HG03025 (cell line): Measurements from ENCODE around the gene CALN1.
"Not testable (repeated sequence)": the region's sequence is repeated elsewhere in the genome, so short reads cannot be mapped to it uniquely, and the experiment has no call there.

Source experiments
- ATAC-seq: cut with Tn5 transposase; IDR thresholded peaks from one replicate; pipeline ENCODE4 v1.9.1; 2021; ENCODE audit warnings: mild to moderate bottlenecking, moderate library complexity; ENCODE audit not compliant: unreplicated experiment, low FRiP score

The CALN1 gene

DNA sequence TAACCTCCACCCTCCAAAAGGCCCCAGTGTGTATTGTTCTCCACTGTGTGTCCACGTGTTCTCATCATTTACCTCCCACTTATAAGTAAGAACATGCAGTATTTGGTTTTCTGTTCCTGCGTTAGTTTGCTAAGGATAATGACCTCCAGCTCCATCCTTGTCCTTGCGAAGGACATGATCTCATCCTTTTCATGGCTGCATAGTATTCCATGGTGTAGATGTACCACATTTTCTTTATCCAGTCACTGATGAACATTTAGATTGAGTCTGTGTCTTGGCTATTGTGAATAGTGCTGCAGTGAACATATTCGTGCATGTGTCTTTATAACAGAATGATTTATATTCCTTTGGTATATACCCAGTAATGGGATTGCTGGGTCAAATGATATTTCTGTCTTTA is 497.9 kb downstream of the CALN1 start:
- not testable (repeated sequence) for ATAC-seq

DNA sequence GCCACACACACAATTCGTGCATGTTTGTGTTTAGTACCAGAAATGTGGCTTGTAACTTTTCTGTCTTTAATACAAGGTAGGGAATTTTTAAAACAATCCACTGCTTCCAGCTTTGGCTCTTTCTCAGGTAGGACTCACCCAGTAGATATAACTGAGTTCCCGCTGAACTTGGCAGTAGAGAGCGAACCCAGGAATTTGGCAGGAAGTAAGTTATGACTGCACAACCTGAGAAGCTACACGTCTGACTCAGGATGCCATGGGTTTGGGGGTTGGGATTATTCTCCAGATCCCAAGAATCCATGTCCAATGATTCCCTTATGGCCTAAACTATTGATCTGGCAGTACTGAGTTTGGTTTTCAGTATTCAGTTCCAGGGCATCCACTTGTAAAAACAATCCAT is 499.7 kb downstream of the CALN1 start:
- no peak for ATAC-seq

DNA sequence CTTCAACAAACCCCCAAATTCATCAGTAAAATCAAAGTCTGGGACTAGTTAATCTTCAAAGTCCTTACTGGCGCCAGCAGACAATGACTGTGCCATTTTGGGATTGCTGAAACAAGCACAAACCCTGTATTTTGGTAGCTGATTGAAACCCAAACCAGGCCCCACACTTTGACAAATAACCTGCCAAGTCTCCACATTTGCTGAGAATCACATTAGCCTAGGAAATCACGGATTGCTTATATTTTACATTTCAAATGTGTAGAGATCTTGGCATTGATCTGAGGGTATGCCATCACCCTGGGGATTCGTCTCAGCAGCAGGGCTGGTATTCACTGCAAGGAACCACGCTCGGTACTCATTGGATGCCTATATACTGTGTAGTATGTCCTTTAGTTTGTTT is 501.1 kb downstream of the CALN1 start:
- no peak for ATAC-seq

DNA sequence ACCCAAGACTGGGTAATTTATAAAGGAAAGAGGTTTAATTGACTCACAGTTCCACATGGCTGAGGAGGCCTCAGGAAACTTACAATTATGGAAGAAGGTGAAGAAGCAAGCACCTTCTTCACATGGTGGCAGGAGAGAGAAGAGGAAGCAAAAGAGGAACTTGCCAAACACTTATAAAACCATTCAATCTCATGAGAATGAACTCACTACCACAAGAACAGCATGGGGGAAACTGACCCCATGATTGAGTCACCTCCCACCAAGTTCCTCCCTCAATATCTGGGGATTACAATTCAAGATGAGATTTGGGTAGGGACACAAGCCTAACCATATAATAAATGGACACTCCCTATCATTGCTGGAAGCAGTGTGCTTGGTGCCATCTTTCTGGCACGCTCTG is 506.3 kb downstream of the CALN1 start:
- no peak for ATAC-seq

DNA sequence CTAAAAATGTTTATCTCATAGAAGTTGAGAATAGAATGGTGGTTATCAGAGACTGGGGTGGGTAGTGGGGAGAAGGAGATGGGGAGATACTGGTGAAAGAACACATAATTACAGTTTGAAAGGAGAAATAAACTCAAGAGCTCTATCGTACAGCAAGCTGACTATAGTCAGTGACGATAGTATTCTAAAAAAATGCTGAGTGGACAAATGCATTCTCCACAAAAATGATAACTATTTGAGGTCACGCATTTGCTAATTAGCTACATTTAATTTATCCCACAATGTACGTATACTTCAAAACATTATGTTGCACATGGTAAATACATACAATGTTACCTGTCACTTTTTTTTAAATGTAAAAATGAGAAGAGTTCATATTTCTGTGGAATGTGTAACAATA is 507.7 kb downstream of the CALN1 start:
- ATAC-seq = no peak

DNA sequence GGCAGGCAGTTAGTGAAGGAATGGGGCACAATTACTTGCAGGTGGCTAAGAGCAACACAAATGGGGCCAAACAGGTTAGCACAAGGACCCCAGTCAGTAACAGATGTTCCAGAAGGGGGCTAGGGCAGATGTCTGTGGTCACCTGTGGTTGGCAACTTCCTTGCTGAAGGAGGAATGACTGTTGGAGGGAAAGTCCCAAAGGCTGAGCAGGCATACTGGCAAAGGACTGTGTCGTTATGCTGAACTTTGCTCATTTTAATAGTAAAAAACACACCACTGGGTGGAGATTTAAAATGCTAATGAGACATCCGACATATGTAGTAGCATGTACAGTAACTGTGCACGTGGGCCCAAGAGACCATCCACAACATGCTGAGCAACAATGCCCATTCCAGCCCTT is 511.6 kb downstream of the CALN1 start:
- no peak for ATAC-seq

DNA sequence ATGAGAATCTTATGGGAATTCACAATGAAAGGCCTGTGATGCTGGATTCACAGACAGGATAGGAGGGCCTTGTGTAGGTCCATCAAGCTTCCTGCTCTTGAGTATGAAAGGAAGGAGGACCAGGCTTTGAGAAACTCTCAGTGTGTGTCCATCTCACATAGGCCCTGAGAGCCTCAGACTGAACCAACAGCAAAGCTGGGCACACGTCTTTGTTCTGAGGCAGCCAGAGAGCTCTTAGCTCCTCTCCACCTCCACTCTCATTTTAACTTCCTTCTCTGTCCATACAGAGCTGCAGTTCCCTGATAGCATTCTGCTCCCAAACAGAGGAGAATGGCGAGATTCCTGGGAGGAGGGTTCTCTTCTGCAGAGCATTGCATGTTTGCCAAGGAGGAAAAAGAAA is 515.6 kb downstream of the CALN1 start:
- ATAC-seq = no peak

DNA sequence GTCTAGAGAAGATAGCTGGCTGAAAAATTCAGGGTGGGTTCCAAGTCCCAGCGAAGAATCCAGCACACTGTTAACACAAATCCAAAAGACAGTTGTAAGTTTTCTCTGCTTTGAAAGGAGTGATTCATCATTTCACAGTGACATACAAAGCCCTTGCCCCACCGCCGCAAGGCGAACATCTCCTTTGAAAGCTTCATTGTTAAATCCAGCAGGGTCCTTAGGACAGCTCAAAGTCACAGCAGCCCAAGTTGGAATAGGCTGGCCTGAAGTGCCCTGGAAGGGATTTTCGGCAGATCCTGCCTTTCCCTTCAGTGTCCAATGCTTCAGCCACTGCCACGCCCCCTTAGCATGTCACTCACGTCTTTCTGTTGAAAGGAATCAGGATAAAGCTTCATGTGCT is 526.1 kb downstream of the CALN1 start:
- no peak for ATAC-seq

DNA sequence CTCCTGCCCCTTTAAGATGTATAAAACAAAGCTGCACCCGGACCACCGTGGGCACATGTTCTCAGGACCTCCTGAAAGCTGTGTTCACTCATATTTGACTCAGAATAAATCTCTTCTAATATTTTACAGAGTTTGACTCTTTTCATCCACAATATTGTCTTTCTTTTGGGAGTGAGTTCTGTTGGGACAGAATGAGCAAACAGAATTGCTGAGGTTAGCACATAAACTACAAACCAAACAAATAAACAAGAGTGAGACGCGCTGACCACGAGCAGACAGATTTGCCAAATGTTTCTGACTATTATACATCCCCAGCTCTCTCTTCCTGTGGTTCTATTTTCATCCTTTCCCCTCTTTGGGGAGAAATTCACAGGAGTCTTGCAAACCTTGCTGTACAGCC is 526.7 kb downstream of the CALN1 start:
- no peak for ATAC-seq

DNA sequence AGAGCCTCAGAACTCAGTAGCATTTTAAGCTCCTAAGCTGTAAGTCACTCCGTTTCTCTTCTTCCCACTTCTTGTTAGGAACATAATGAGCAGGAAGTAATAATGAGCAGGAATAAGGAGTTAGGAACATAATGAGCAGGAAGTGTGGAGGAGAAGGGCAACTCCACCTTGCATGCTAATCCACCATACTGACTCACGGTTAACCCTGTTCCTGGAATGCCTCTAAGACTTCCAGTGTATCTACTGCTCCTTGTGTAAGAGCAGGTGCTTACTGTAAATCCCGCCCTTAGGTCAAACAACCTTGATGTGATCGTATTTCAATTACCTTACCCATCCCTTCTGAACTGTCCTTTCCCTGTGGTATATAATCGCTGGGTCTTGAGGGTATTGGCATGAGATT is 528.7 kb downstream of the CALN1 start:
- no peak for ATAC-seq

DNA sequence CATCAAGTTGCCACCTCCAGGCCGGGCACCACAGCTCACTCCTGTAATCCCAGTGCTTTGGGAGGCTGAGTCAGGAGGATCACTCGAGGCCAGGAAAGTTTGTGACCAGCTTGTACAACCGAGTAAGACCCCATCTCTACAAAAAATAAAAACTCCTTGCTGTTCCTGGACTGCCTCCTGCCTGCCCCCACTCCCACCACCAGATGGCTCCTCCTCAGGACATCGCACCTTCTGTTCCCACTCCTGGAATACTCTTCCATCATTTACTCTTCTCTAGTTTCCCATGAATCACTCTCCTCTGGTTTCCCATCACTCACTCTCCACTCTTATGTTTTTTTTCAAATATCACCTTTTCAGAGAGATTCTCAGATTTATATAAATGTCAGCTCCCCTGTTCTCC is 540.7 kb downstream of the CALN1 start:
- no peak for ATAC-seq

DNA sequence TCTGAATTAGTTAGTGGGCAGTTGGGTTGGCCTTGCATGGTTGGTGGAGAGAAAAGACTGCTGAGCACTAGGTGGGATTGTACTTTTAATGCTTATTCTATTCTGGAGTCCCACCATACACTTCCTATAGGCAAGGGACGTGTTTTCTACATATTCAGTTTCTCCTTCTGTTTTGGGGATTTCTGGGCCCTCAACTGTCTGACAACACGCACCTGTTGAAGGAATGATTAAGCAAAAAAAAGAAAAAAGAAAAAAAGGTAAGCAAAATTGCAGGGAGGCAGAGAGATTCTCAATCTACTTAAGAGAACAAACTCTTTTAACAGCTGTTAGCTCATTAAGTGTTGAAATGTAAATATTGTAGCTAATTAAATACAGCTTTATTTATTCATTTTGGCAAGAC is 541.3 kb downstream of the CALN1 start:
- ATAC-seq = no peak

DNA sequence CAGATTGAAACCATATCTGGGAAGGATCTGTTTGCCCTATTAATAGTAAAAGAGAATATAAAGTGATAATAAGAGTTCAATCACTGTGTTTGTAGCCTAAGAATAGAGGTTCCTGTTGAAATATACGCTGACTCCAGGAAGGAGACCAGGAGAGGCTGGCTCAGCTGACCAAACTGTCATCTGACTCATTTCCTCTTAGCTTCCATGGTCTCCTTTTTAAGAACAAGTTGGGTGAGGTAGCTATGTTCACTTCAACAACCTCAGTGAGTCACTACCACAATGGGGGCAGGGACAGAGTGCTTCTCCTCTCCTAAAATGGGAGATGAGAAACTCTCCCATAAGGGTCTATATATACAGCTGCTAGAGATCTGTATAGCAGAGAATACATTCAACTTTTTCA is 543.3 kb downstream of the CALN1 start:
- ATAC-seq = no peak

DNA sequence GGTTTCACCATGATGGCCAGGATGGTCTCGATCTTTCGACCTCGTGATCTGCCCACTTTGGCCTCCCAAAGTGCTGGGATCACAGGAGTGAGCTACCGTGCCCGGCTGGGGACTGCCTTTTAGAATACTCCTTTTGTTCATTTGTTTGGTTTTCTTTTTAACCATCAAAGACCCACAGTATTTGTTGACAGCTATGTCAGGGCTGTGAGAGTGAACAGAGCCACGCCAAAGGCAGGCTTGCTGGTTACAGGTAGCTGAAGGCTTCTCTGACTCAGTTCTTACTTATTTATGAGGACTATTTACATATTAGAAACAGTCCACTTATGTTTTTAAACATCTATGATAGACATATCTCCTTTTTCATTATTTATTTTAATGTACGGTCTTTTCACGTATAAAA is 544.5 kb downstream of the CALN1 start:
- ATAC-seq = no peak

DNA sequence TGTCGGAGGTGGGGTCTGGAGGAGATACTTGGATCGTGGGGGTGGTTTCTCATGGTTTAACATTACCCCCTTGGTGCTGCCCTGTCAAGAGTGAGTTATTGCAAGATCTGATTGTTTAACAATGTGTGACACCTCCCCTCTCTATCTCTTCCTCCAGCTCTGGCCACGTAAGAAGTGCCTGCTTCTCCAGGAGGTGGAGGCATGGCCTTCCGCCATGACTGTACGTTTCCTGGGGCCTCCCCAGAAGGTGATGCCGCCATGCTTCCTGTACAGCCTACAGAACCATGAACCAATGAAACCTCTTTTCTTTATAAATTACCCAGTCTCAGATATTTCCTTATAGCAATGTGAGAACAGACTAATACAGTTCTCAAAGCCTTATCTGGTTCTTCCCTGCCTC is 547.0 kb downstream of the CALN1 start:
- no peak for ATAC-seq

DNA sequence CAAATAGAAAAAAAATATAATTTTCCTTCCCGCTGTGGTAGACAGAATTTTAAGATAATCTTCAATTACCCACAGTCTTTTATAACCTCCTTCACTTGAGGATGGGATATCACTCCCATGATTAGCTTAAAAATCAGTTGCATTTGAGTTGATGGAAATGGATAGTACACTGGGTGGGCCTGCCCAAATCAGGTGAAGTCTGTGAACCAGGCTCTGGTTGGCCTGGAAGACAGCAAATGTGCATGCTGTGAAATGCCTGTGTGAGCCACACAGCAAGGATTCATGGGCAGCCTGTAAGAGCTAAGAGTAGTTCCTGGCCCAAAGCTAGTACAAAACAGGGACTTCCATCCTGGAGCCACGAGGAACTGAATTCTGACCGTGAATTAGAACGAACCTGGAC is 548.0 kb downstream of the CALN1 start:
- ATAC-seq = no peak

DNA sequence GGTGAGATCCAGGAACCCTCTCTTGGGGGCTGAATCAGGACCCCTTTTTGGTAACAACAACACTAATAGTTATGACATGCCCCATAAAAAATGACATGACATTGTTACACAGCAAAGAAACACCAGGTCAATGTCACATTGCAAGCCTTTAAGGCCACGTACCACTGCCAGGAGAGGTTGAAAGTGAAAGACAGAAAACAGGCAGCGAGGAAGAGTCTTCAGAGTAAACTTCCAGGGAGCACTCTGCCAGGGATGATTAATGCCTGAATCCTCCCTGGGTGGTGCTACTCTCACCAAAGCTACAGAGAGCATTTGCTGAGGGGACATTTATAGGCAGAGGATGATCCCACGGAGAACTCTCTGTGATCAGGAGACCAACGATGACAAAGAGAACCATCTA is 551.6 kb downstream of the CALN1 start:
- ATAC-seq = no peak

DNA sequence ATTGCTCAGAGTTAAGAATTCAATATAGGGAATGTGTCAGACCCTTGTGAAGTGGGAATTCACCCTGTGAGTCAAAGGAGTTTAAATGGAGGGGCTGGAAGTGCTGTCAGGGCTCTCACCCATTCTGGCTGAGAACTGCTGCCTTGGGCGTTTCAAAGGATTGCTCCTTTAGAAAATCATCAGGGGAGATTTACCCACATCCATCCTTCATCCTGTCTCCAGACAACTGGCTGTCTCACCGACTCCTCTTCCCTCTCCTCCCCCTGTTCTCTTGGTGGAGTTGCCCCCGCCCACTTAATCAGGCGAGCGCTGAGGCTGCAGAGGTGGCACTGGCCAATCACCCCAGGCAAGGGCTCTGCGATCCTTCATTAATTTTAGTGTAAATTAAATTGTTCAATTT is 554.8 kb downstream of the CALN1 start:
- no peak for ATAC-seq

DNA sequence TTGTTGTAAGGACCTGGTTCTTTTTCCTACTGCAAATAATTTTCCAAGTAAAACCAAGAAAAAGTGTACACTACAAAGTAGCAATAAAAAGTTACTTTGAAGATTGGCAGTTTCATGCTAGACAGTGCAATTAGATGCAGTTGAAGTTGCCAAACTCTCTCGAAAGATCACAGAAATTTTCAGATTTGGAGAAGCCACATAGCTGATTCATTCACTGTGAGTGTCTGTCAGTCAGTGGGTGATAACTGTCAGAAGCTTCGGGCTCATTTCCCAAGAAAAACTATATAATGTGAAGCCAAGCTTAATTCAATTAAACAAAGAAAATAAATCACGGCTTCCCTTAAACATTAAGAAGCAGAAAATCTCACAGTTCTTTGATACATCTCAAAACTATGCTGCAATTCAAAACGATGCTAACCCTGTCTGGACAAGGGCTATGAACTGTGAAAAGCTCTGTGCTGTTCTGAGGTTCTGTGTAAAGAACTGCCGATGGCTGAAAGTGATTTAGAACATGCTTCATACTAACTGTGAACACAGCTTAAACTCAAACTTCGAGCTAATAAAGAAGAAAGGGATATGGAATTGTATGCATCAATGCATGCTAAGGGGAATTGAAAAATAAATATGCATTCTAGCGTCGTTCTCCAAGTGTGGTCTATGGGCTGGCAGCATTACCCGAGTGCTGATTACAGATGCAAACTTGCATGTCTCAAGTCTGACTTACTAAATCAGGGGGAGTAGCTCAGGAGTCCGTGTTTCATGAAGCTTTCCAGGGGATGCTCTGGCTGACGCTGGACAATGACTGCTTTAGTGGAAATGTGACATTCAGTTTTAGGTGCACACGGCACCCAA is 557.4 kb downstream of the CALN1 start:
- no peak for ATAC-seq

DNA sequence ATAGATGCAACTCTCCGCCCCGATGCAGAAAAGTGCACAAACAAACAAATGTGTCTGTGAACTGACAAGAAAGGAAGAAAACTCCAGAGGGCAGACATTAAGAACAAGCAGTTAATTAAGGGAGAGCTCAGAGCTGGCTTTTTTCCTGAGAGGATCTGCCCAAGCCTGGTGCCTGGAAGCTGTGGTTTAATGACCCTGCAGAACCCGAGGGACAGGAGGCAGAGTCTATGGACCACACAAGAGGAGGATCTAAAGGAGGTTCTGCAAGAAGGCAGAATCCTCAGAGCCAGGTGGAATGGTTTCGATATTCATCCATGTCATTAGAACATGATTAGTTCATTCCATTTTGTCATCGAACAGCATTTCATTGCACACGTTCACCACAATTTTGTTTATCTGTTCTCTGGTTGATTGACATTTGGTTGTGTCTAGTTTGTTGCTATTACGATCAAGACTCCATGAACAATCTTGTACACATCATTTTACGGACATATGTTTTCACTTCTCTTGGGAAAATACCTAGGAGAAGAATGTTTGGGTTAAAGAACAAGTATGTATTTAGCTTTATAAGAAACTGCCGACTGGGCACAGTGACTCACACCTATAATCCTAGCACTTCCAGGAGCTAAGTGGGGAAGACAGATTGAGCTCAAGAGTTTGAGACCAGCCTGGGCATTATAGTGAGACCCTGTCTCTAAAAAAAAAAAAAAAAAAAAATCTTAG is 560.2 kb downstream of the CALN1 start:
- no peak for ATAC-seq

DNA sequence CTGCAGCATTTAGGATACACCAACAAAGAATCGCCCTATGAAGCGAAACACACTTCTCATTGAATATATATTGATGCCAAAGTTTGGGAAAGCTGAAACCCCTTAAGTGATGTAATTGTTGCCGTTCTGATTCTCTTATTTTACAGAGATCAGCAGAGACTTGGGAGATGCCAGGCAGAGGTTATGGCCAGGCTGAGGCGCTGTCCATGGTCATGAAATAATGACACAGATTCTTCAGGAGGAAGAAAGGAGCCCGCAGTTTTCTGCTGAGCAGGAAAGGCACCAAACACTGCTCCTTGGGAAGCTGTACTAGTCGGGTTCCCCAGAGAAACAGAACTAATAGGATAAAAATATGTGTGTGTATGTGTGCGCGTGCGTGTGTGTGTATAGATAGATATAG is 566.0 kb downstream of the CALN1 start:
- ATAC-seq = no peak

DNA sequence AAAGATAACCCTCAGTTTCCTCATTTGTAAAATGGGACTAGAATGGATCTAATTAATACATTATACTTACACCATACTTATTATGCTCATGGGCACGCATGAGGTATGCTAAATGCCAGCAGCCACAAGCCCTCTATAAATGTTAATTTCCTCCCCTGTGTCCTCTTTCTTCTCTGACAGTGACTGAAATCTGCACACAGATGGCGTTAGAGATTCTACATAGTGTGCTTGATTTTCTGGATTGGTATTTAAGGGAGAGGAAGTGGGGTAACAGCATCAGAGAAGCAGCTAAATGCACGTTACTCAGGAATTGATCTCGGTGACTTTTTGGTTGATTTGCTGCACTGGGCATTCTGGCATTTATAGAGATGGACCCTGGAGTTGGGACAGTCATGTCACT is 568.5 kb downstream of the CALN1 start:
- no peak for ATAC-seq
